SIG-M5 treated with dmso at 0.1 percent for 504 hours (cell line): ENCODE data around the gene RBBP6.
A peak's percentile ranks its signal among the peaks of the same experiment; 100 is the strongest.
"Not testable (repeated sequence)": the region's sequence is repeated elsewhere in the genome, so short reads cannot be mapped to it uniquely, and the experiment has no call there.

Experiments
- DNase-seq: peaks from one replicate; lab custom pipeline; 2025; ENCODE audit not compliant: unreplicated experiment; lab: John Stamatoyannopoulos, UW

RBBP6 gene

GRCh38 chr16:24539295-24539849, at the start of gene RBBP6:
Gene RBBP6, plus strand, starts transcription at chr16:24539566. Its CDS starts 1,061 bp downstream, at chr16:24540627.
- peak; percentile 93 for DNase-seq

DNA sequence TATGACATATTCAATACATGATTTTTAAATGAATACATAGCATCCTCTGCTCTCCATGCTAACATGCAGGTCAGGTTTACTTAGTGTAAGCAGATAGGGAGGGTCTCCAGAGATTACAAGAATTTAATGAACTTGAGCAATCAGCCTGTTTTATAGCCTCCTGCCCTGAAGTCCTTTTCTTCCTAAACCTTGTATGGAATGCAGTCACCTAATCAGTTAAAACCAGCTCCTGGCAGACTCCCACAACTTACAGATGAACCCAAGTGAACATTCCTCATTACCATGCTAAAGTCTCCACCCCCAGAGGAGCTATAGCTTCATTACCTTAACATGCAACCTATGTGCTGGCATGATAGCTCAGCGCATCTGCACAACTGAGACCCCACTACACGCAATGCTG, 48.5 kb upstream of the RBBP6 start:
- DNase-seq, result no peak

- no peak for DNase-seq
Measured at GRCh38 chr16:24491731-24492130, 47.6 kb upstream of the RBBP6 start.

DNA sequence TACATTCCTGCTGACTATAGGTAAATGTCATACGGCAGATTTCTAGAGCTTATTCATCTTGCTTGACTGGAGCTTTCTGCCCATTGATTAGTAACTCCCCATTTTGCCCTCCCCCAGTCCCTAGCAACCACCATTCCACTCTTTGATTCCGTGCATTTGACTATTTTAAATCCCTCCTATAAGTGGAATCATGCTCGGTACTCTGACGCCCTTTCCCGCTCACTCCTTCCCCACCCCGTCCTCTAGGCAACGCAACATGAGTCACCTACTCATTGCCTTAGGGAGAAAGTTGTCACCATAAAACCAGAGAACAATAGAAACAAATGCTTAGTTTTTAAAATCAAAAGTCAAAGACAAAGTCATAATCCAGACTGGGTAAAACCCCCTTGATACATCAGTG, 45.5 kb upstream of the RBBP6 start:
- DNase-seq, result no peak

DNA sequence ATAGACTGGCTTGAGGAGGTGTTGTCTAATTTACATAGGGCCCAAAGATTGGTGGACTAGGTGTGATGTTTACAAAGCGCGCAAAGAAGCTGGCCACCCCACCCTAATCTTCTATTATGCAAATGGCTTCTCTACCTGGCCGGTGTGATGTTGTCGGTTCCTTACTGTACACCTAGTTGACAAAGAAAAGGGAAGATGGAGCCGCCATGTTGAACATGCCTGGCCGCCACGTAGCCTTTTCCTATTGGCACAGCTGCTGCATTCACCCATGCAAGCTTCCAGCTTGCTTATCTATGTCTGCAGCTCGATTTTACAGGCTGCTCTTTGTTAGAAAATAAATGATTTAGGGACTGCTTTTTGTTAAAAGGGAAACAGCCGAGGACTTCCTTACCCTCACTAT, 44.2 kb upstream of the RBBP6 start:
- DNase-seq, result not testable (repeated sequence)

GRCh38 chr16:24497440-24497839, 41.9 kb upstream of the RBBP6 start:
- DNase-seq, result no peak

DNA sequence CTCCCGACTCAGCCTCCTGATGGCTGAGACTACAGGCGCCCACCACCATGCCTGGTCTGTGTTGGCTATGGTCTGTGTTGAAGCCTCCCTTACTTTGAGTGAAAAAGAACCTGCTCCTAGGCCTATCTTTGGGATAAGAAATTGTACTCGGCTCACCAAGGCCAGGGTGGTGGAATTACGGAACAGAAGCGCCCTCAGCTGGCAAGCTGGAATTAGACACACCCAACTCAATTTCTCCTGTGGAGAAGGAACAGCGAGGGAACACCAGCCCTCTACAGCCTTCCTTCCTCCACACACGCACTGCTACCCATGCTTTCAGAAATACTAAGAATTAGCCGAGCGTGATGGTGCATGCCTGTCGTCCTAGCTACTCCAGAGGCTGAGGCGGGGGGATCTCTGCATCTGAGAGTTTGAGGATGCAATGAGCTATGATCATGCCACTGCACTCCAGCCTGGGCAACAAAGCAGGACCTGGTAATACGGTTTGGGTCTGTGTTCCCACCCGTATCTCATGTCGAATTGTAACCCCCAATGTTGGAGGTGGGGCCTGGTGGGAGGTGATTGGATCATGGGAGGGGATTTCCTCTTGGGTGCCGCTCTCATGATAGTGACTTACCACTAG, 40.1 kb upstream of the RBBP6 start:
- peak; percentile 60 for DNase-seq

DNA sequence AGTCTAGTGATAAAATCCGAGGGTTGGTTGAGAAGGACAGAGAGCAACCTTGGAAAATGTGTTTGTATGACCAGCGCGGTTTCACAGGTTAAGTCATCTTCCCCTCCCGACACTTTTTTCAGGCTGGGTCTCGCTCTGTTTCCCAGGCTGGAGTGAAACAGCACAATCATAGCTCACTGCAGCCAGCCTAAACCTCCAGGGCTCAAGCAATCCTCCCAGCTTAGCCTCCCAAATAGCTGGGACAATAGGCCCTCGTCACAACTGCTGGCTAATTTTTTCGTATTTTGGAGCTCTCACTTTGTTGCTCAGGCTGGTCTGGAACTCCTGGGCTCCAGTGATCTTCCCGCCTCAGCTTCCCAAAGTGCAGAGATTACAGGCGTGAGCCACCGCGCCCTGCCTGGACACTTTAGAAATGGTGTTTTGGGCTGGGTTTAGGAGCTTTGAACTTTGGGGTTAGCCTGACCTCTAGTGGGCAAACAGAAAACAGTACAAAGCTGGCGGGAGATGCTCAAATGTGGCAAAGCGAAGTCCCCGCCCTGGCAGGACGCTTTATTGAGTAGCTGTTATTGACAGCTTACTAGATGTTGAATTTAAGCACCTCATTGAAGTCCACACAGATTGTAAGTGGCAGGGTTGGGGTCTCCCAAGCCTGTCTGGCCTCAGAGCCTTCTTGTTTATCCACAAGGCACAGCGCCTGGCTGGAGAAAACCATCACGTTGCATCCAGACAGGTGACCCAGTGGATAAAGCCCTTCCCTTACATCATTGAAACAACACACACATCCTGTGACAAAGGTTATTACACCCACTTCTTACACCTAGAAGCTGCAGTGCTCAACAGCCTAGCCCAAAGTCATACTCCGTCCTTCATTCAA, 34.7 kb upstream of the RBBP6 start:
- DNase-seq, result peak; percentile 56

DNA sequence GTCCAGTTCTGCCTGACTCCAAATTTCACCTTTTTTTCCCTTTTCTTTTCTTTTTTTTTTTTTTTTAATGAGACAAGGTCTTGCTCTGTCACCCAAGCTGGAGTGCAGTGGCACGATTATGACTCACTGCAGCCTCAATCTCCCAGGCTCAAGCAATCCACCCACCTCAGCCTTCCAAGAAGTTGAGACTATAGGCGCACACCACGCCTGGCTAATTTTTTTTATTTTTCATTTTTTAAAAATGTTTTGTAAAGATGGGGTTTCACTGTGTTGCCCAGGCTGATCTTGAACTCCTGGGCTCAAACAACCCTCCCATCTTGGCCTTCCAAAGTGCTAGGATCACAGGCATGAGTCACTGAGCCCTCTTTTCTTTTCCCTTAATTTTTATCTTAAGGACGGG, 33.4 kb upstream of the RBBP6 start:
- DNase-seq, result no peak

- no peak for DNase-seq
Measured at GRCh38 chr16:24507959-24508480, 31.3 kb upstream of the RBBP6 start.

- no peak for DNase-seq
Measured at GRCh38 chr16:24508614-24509013, 30.8 kb upstream of the RBBP6 start.

DNA sequence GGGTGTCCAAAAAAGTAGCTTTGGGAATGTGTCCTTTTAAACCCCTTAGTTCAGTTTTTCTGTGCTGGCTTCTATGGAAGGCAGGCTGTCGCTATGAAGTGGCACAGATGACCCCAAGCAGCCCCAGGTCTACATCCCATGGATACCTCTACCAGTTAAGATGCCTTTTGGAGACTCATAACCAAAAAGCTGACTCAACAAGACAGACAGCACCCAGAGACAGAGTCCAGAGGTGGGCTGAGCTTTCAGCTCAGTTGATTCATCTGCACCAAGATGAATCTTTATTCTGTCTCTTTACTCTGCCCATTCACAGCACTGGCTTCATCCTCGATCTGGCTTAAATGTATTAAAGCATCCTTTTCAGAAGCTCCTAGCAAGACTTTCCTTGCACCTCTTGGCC, 29.8 kb upstream of the RBBP6 start:
- DNase-seq, result no peak

DNA sequence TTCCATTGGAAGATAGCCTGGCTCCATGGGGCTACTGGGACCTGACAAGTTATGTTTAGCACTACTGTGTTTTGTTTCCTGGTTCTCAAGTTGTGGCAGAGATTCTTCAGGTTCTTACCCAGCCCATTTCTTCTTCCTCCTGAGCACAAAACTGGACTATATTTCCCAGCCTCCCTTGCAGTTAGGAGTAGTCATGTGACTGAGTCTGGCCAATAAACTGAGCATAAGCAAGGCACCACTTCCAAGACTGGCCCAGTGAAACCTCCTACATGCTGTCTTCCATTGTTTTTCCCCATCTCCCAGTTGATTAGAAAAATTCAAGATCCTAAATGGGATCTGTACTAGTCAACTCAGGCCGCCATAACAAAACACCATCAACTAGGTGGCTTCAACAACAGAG, 28.2 kb upstream of the RBBP6 start:
- no peak for DNase-seq

GRCh38 chr16:24511792-24512191, 27.6 kb upstream of the RBBP6 start:
- no peak for DNase-seq

GRCh38 chr16:24514096-24514495, 25.3 kb upstream of the RBBP6 start:
- DNase-seq, result no peak

GRCh38 chr16:24515186-24515585, 24.2 kb upstream of the RBBP6 start:
- DNase-seq, result no peak

DNA sequence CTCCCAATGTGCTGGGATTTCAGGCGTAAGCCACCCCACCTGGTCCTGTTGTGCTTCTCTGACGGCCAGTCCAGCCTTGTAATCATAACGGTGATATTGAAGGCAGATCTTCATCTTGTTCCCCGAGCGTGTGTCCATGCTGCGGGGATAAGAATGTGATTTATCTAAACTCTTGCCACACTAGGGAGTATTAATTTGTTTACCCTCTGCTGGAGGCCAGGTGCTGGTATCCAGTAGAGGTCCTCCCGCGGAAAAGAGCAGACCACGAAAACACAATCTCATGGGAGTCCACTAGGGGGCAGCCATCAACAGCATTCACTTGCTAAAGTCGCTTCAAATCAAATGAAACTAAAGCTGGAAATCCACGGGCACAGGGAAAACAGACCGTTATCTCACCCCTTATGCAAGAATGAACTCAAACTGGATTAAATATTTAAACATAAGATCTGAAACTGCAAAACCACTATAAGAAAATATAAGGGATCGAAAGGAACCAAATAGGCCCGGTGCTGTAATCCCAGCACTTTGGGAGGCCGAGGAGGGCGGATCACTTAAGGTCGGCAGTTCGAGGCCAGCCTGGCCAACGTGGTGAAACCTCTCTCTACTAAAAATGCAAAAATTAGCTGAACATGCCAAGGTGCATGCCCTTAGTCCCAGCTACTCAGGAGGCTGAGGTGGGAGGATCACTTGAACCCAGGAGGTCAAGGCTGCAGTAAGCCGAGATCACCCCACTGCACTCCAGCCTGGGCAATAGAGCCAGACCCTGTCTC, 22.3 kb upstream of the RBBP6 start:
- DNase-seq, result peak; percentile 77

DNA sequence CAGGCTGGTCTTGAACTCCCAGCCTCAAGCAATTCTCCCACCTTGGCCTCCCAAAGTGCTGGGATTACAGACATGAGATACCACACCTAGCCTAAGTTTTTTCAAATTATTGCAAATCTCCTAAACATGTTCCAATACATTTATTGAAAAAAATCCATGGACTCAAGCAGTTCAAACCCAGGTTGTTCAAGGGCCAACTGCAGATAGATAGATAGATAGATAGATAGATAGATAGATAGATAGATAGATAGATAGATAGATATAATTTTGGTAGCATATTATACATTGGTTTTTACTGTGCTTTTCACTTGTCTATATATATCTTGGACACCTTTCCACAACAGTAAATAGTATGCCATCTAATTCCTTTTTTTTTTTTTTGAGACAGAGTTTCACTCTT, 20.9 kb upstream of the RBBP6 start:
- DNase-seq, result no peak

GRCh38 chr16:24520983-24521382, 18.4 kb upstream of the RBBP6 start:
- no peak for DNase-seq

DNA sequence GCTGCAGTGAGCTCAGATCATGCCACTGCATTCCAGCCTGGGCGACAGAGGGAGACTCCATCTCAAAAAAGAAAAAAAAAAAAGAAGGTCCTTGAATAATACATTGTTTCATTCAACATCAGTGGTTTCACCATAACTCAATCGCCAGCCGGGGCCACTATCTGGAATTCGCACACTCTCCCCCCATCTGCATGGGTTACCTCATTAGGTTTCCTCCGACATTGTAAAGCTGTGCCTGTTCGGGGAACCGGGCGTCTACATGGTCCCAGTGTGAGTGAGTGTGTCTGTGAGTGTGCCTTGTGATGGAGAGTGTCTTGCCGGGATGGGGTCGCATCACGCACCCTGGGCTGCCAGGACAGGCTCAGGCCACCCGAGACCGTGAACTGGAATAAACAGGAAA, 16.6 kb upstream of the RBBP6 start:
- DNase-seq, result no peak

GRCh38 chr16:24523569-24523968, 15.8 kb upstream of the RBBP6 start:
- no peak for DNase-seq
